ENCODE data around the gene LRP5.

The LRP5 gene

DNA sequence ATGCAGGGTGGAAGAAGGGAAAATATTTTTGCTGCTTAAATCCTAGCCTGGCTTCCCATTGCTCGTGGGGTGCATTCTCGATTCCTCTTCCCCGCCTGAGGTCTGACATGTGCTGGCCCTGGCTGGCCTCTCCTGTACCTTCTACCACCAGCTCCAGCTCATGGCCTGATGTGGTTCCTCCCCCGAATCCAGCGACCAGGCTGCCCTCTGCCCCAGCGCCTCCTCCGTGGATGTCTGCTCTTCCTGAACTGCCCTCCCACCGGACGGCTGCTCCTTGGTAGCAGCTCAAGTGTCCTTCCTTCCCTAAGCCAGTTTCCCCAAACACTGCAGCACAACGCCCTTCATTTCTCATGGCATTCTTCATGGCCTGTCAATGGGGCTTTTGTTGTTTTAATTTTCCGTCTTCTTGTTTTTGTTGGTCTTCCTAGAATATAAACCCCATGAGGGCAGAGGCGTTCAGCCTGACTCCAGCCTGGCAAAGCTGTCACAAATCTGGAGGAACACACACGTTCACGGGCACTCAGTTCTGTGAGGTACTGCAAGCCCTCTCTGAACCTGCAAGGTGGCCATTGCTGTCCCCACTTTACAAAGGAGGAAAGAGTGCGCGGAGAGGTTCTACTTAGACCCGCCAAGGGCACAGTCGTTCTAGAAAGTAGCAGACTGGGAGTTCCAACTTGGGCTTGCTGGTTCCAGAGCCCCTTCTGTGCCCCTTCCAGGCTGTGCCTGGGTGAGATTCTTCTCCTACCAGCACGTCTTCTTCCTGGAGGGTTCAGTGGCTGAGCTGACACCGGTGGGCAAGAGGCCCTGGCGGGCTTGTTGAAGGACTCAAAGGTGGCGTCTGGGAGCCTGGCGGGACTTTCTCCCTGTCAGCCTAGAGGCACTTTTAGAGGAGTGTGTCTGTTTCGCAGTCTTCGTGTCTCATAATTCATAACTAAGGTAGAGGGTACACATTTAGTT is 953 bp upstream of the LRP5 start:
- peak overlapping the region; percentile 53 for H3K4me3 ChIP-seq (ENCODE audit: low read length)
- TF ChIP-seq, protein P1, sequence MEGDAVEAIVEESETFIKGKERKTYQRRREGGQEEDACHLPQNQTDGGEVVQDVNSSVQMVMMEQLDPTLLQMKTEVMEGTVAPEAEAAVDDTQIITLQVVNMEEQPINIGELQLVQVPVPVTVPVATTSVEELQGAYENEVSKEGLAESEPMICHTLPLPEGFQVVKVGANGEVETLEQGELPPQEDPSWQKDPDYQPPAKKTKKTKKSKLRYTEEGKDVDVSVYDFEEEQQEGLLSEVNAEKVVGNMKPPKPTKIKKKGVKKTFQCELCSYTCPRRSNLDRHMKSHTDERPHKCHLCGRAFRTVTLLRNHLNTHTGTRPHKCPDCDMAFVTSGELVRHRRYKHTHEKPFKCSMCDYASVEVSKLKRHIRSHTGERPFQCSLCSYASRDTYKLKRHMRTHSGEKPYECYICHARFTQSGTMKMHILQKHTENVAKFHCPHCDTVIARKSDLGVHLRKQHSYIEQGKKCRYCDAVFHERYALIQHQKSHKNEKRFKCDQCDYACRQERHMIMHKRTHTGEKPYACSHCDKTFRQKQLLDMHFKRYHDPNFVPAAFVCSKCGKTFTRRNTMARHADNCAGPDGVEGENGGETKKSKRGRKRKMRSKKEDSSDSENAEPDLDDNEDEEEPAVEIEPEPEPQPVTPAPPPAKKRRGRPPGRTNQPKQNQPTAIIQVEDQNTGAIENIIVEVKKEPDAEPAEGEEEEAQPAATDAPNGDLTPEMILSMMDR (IDR thresholded peaks at IDR 0.05; ENCODE audit: low read depth, low read length, poor library complexity, severe bottlenecking): no peak
- TF ChIP-seq EZH2phosphoT487 (IDR thresholded peaks at IDR 0.05; ENCODE audit: borderline replicate concordance, low read length): no peak

DNA sequence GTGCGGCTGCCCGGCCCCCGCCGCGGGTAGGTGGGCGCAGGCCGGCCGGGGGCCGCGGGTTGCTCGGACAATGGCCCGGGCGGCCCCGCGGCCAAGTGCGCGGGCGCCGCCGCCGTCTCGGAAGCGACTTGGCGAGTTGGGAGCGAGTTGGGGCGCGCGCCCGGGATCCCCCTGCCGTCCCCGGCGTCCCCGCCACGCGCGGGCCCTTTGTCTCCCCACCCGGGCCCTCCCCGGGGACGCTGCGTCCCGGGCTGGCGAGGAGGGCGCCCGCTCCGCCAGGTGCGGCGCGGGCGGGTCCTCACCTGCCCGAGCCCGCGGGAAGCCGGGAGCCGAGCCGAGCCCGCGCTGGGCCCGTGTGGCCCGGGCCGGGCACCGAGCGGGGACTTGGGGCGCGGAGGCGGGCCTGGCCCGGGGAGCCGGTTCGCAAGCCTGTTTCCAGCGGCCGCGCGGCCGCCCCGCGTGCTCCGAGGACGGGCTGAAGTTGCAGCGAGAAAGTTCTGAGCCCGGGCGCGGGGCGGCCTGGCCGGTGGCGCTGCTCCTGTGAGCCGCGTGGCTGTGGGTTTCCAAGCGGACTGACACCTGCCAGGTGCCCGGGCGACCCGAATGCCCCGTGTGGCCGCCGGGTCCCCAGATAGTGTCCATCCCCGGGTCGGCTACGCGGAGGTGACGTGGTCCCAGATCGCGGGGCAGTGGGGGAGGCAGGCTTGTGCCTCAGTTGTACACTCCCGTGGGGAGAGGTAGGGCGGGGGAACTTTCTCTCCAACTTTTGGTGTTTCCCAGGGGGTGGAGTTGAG is 586 bp downstream of the LRP5 start:
- Histone ChIP-seq H3K4me1 (ENCODE audit: control insufficient read depth, low read length) (peaks cover 18% of the 10 kb centered on the region), H3K9me3 (ENCODE audit: control insufficient read depth, insufficient read depth, low read length) (no peaks in the 10 kb centered on the region), H3K4me2 (ENCODE audit: low read length) (peak overlapping the region; percentile 90), H4K20me1 (ENCODE audit: control insufficient read depth, insufficient read depth, low read depth, low read length) (no peaks in the 10 kb centered on the region), H3F3A (ENCODE audit: control insufficient read depth, insufficient read depth) (peaks cover 5% of the 10 kb centered on the region), H3K27ac (ENCODE audit: low read depth, low read length) (no peak overlapping the region), H3K79me2 (ENCODE audit: control insufficient read depth, low read length) (peaks cover 45% of the 10 kb centered on the region), H3K4me3 (ENCODE audit: low read length) (peak overlapping the region; percentile 90), H3K36me3 (ENCODE audit: control insufficient read depth, low read length) (no peaks in the 10 kb centered on the region), H3K9me2 (replicated peaks; ENCODE audit: control insufficient read depth, low read length) (no peaks in the 10 kb centered on the region), H3K27me3 (ENCODE audit: control insufficient read depth, low read length) (peaks cover 3% of the 10 kb centered on the region; the same call in 1 of the 2 replicates)
- no peak for TF ChIP-seq EZH2phosphoT487 (IDR thresholded peaks at IDR 0.05; ENCODE audit: borderline replicate concordance, low read length)
- TF ChIP-seq, protein P1 (IDR thresholded peaks at IDR 0.05; ENCODE audit: low read depth, low read length, poor library complexity, severe bottlenecking): peak; percentile 11

More for the DNA sequence above, 953 bp upstream of the LRP5 start:
- Histone ChIP-seq H3K9me3 (ENCODE audit: control insufficient read depth, insufficient read depth, low read length) (no peaks in the 10 kb centered on the region), H3K27ac (ENCODE audit: low read depth, low read length) (no peak overlapping the region), H3K4me2 (ENCODE audit: low read length) (peak overlapping the region; percentile 44; the same call in 1 of the 2 replicates), H3K36me3 (ENCODE audit: control insufficient read depth, low read length) (no peaks in the 10 kb centered on the region), H3K4me1 (ENCODE audit: control insufficient read depth, low read length) (peaks cover 18% of the 10 kb centered on the region), H4K20me1 (ENCODE audit: control insufficient read depth, insufficient read depth, low read depth, low read length) (no peaks in the 10 kb centered on the region), H3K9me2 (replicated peaks; ENCODE audit: control insufficient read depth, low read length) (no peaks in the 10 kb centered on the region), H3K79me2 (ENCODE audit: control insufficient read depth, low read length) (peaks cover 32% of the 10 kb centered on the region), H3K27me3 (ENCODE audit: control insufficient read depth, low read length) (peaks cover 3% of the 10 kb centered on the region; the same call in 1 of the 2 replicates), H3F3A (ENCODE audit: control insufficient read depth, insufficient read depth) (peaks cover 5% of the 10 kb centered on the region)

DNA sequence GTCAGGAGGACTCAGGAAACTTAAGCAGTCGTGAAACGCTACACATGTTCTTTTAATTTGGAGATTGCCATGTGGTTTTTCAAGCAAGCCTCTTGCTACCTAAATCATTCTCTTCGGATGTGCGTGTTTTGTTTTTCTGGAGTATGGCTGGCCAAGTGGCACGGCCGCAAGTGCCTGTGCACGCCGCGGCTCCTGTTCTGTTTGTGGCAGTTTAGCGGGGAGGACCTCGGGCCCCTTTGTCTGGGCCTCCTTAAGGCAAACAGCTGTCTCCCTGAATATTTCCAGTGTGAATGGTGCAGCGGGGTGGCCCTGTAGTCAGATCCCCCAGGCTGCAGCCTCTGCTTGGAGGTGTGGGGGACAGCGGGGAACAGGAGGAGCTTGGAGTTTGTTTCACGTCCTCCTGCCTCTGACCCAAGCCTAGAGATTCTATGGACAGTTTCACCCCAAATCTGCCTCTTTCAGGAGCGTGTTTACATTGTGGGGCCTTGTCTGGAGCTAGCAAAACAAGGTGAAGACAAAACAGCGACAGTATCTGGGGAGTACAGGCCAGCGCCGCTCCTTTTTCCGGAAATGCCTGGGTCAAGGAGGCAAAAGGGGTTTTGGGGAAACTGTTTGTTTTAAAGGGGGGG is 1.3 kb downstream of the LRP5 start:
- peaks cover 5% of the 10 kb centered on the region for H3F3A ChIP-seq (ENCODE audit: control insufficient read depth, insufficient read depth)
- peak overlapping the region; percentile 90 for H3K4me2 ChIP-seq (ENCODE audit: low read length)
- H3K36me3 ChIP-seq (ENCODE audit: control insufficient read depth, low read length): no peaks in the 10 kb centered on the region
- no peaks in the 10 kb centered on the region for H3K9me3 ChIP-seq (ENCODE audit: control insufficient read depth, insufficient read depth, low read length)
- peaks cover 3% of the 10 kb centered on the region; the same call in 1 of the 2 replicates for H3K27me3 ChIP-seq (ENCODE audit: control insufficient read depth, low read length)
- no peak overlapping the region for H3K27ac ChIP-seq (ENCODE audit: low read depth, low read length)
- TF ChIP-seq, protein P1 (IDR thresholded peaks at IDR 0.05; ENCODE audit: low read depth, low read length, poor library complexity, severe bottlenecking): no peak
- no peak for TF ChIP-seq EZH2phosphoT487 (IDR thresholded peaks at IDR 0.05; ENCODE audit: borderline replicate concordance, low read length)
- peaks cover 18% of the 10 kb centered on the region for H3K4me1 ChIP-seq (ENCODE audit: control insufficient read depth, low read length)
- peak overlapping the region; percentile 90 for H3K4me3 ChIP-seq (ENCODE audit: low read length)
- H3K9me2 ChIP-seq (replicated peaks; ENCODE audit: control insufficient read depth, low read length): no peaks in the 10 kb centered on the region
- H3K79me2 ChIP-seq (ENCODE audit: control insufficient read depth, low read length): peaks cover 48% of the 10 kb centered on the region
- no peaks in the 10 kb centered on the region for H4K20me1 ChIP-seq (ENCODE audit: control insufficient read depth, insufficient read depth, low read depth, low read length)
